Measurements from ENCODE around the gene RCC1.

RCC1 gene

GRCh38 chr1:28560886-28561285 is 55.0 kb downstream of the RCC1 start:
- H2AFZ ChIP-seq (ENCODE audit: insufficient read depth, low read length, poor library complexity), result no peak overlapping the region
- DNase-seq, result no peak
- H2BK120ac ChIP-seq (ENCODE audit: insufficient read depth, low read length, poor library complexity), result no peak overlapping the region
- H3K27ac ChIP-seq (ENCODE audit: low read depth, low read length), result no peak overlapping the region
- H3K36me3 ChIP-seq (ENCODE audit: control insufficient read depth in 1 of 2, insufficient read depth in 2 of 2, low read length in 2 of 2), result peaks cover 51 to 61% of the 10 kb centered on the region in 2 experiments
- H2BK5ac ChIP-seq (ENCODE audit: low read depth, low read length, poor library complexity), result no peak overlapping the region
- no peak overlapping the region for H3K18ac ChIP-seq (ENCODE audit: low read length)
- no peak overlapping the region for H3K4me2 ChIP-seq (ENCODE audit: low read length)
- no peaks in the 10 kb centered on the region for H3K9me3 ChIP-seq (ENCODE audit: insufficient read depth, low read depth, low read length)
- H3K9ac ChIP-seq (ENCODE audit: low read length), result no peak overlapping the region
- H2BK12ac ChIP-seq (ENCODE audit: low read length), result no peak overlapping the region
- no peaks in the 10 kb centered on the region for H3K27me3 ChIP-seq (ENCODE audit: insufficient read depth, low read length)
- no peaks in the 10 kb centered on the region for H3K4me1 ChIP-seq (ENCODE audit: control insufficient read depth in 1 of 2, insufficient read depth in 2 of 2, low read length in 2 of 2)
- no peak overlapping the region for H3K4ac ChIP-seq (ENCODE audit: low read depth, low read length)
- H3K79me1 ChIP-seq (ENCODE audit: low read length), result no peaks in the 10 kb centered on the region
- WGBS (ENCODE audit: extremely low coverage, insufficient coverage, insufficient read length), result no CpG with 5 or more reads among the region's 3 CpGs
- no peak overlapping the region for H4K91ac ChIP-seq (ENCODE audit: low read depth, low read length)
- H4K8ac ChIP-seq (ENCODE audit: low read depth, low read length), result no peak overlapping the region
- H4K12ac ChIP-seq (ENCODE audit: low read depth, low read length), result no peak overlapping the region
- H3K23ac ChIP-seq (ENCODE audit: low read length), result no peak overlapping the region
- H2AK5ac ChIP-seq (ENCODE audit: low read length), result no peak overlapping the region
- H3K4me3 ChIP-seq (ENCODE audit: low read depth, low read length), result no peak overlapping the region
- H3K14ac ChIP-seq (ENCODE audit: low read length), result no peak overlapping the region
- H3K79me2 ChIP-seq (ENCODE audit: control insufficient read depth, insufficient read depth, low read length, poor library complexity), result no peaks in the 10 kb centered on the region

- H2AFZ ChIP-seq (ENCODE audit: insufficient read depth, low read length, poor library complexity), result no peak overlapping the region
- no peak overlapping the region for H3K14ac ChIP-seq (ENCODE audit: low read length)
- H3K79me1 ChIP-seq (ENCODE audit: low read length), result no peaks in the 10 kb centered on the region
These were observed 58.5 kb downstream of the RCC1 start for GRCh38 chr1:28564310-28564709.

DNA sequence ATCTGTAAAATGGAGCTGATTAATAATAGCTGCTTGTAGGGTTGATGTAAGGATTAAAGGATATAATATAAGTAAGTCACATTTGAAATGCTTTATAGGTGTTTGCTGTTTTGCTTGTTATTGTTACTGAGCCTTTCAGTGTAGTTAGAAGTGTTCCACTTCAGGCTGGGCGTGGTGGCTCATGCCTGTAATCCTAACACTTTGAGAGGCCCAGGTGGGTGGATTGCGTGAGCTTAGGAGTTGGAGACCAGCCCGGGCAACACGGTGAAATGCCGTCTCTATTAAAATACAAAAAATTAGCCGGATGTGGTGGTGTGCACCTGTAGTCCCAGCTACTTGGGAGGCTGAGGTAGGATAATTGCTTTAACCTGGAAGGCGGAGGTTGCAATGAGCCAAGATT is 59.2 kb downstream of the RCC1 start:
- Histone ChIP-seq H3K4me1 (ENCODE audit: control insufficient read depth in 1 of 2, insufficient read depth in 2 of 2, low read length in 2 of 2) (no peaks in the 10 kb centered on the region), H3K23ac (ENCODE audit: low read length) (no peak overlapping the region), H3K4me3 (ENCODE audit: low read depth, low read length) (no peak overlapping the region), H3K27ac (ENCODE audit: low read depth, low read length) (no peak overlapping the region), H3K14ac (ENCODE audit: low read length) (no peak overlapping the region), H3K27me3 (ENCODE audit: insufficient read depth, low read length) (no peaks in the 10 kb centered on the region), H4K12ac (ENCODE audit: low read depth, low read length) (no peak overlapping the region), H4K91ac (ENCODE audit: low read depth, low read length) (no peak overlapping the region), H2BK12ac (ENCODE audit: low read length) (no peak overlapping the region), H2BK5ac (ENCODE audit: low read depth, low read length, poor library complexity) (no peak overlapping the region), H2AFZ (ENCODE audit: insufficient read depth, low read length, poor library complexity) (no peak overlapping the region), H3K4ac (ENCODE audit: low read depth, low read length) (no peak overlapping the region), H2AK5ac (ENCODE audit: low read length) (no peak overlapping the region), H4K8ac (ENCODE audit: low read depth, low read length) (no peak overlapping the region), H3K79me2 (ENCODE audit: control insufficient read depth, insufficient read depth, low read length, poor library complexity) (no peaks in the 10 kb centered on the region), H3K4me2 (ENCODE audit: low read length) (no peak overlapping the region), H3K9me3 (ENCODE audit: insufficient read depth, low read depth, low read length) (no peaks in the 10 kb centered on the region), H3K18ac (ENCODE audit: low read length) (no peak overlapping the region), H2BK120ac (ENCODE audit: insufficient read depth, low read length, poor library complexity) (no peak overlapping the region), H3K79me1 (ENCODE audit: low read length) (no peaks in the 10 kb centered on the region), H3K9ac (ENCODE audit: low read length) (no peak overlapping the region), H3K36me3 (ENCODE audit: control insufficient read depth in 1 of 2, insufficient read depth in 2 of 2, low read length in 2 of 2) (peaks cover 49 to 69% of the 10 kb centered on the region in 2 experiments)
- WGBS (ENCODE audit: extremely low coverage, insufficient coverage, insufficient read length), result no CpG with 5 or more reads among the region's 7 CpGs
- DNase-seq, result no peak

More at GRCh38 chr1:28564310-28564709, 58.5 kb downstream of the RCC1 start:
- H4K12ac ChIP-seq (ENCODE audit: low read depth, low read length), result no peak overlapping the region
- H3K4me2 ChIP-seq (ENCODE audit: low read length), result no peak overlapping the region
- H4K91ac ChIP-seq (ENCODE audit: low read depth, low read length), result no peak overlapping the region
- DNase-seq, result no peak
- H3K18ac ChIP-seq (ENCODE audit: low read length), result no peak overlapping the region
- no peak overlapping the region for H3K4me3 ChIP-seq (ENCODE audit: low read depth, low read length)
- H3K79me2 ChIP-seq (ENCODE audit: control insufficient read depth, insufficient read depth, low read length, poor library complexity), result no peaks in the 10 kb centered on the region
- H3K9ac ChIP-seq (ENCODE audit: low read length), result no peak overlapping the region
- no peak overlapping the region for H2AK5ac ChIP-seq (ENCODE audit: low read length)
- H3K4me1 ChIP-seq (ENCODE audit: control insufficient read depth in 1 of 2, insufficient read depth in 2 of 2, low read length in 2 of 2), result no peaks in the 10 kb centered on the region
- H3K23ac ChIP-seq (ENCODE audit: low read length), result no peak overlapping the region
- H3K27me3 ChIP-seq (ENCODE audit: insufficient read depth, low read length), result no peaks in the 10 kb centered on the region
- no peaks in the 10 kb centered on the region for H3K9me3 ChIP-seq (ENCODE audit: insufficient read depth, low read depth, low read length)
- no peak overlapping the region for H4K8ac ChIP-seq (ENCODE audit: low read depth, low read length)
- no peak overlapping the region for H2BK5ac ChIP-seq (ENCODE audit: low read depth, low read length, poor library complexity)
- no peak overlapping the region for H3K4ac ChIP-seq (ENCODE audit: low read depth, low read length)
- H3K36me3 ChIP-seq (ENCODE audit: control insufficient read depth in 1 of 2, insufficient read depth in 2 of 2, low read length in 2 of 2), result peaks cover 48 to 71% of the 10 kb centered on the region in 2 experiments
- H3K27ac ChIP-seq (ENCODE audit: low read depth, low read length), result no peak overlapping the region
- no peak overlapping the region for H2BK120ac ChIP-seq (ENCODE audit: insufficient read depth, low read length, poor library complexity)
- no peak overlapping the region for H2BK12ac ChIP-seq (ENCODE audit: low read length)

- H3K23ac ChIP-seq (ENCODE audit: low read length), result no peak overlapping the region
- no peak overlapping the region for H2AFZ ChIP-seq (ENCODE audit: insufficient read depth, low read length, poor library complexity)
- no peak overlapping the region for H2BK12ac ChIP-seq (ENCODE audit: low read length)
- no peak for DNase-seq
- no CpG with 5 or more reads among the region's 6 CpGs for WGBS (ENCODE audit: extremely low coverage, insufficient coverage, insufficient read length)
- no peak overlapping the region for H3K14ac ChIP-seq (ENCODE audit: low read length)
- no peak overlapping the region for H3K4me3 ChIP-seq (ENCODE audit: low read depth, low read length)
- no peaks in the 10 kb centered on the region for H3K79me2 ChIP-seq (ENCODE audit: control insufficient read depth, insufficient read depth, low read length, poor library complexity)
- no peak overlapping the region for H4K12ac ChIP-seq (ENCODE audit: low read depth, low read length)
- no peak overlapping the region for H4K91ac ChIP-seq (ENCODE audit: low read depth, low read length)
- no peaks in the 10 kb centered on the region for H3K4me1 ChIP-seq (ENCODE audit: control insufficient read depth in 1 of 2, insufficient read depth in 2 of 2, low read length in 2 of 2)
- H2BK120ac ChIP-seq (ENCODE audit: insufficient read depth, low read length, poor library complexity), result no peak overlapping the region
- H3K4me2 ChIP-seq (ENCODE audit: low read length), result no peak overlapping the region
- H3K4ac ChIP-seq (ENCODE audit: low read depth, low read length), result no peak overlapping the region
- no peak overlapping the region for H4K8ac ChIP-seq (ENCODE audit: low read depth, low read length)
- H3K27me3 ChIP-seq (ENCODE audit: insufficient read depth, low read length), result no peaks in the 10 kb centered on the region
- H3K27ac ChIP-seq (ENCODE audit: low read depth, low read length), result no peak overlapping the region
- H3K18ac ChIP-seq (ENCODE audit: low read length), result no peak overlapping the region
- H3K9me3 ChIP-seq (ENCODE audit: insufficient read depth, low read depth, low read length), result no peaks in the 10 kb centered on the region
- peaks cover 47 to 67% of the 10 kb centered on the region in 2 experiments for H3K36me3 ChIP-seq (ENCODE audit: control insufficient read depth in 1 of 2, insufficient read depth in 2 of 2, low read length in 2 of 2)
- H2AK5ac ChIP-seq (ENCODE audit: low read length), result no peak overlapping the region
- no peak overlapping the region for H3K9ac ChIP-seq (ENCODE audit: low read length)
- H2BK5ac ChIP-seq (ENCODE audit: low read depth, low read length, poor library complexity), result no peak overlapping the region
- H3K79me1 ChIP-seq (ENCODE audit: low read length), result no peaks in the 10 kb centered on the region
These were observed 59.9 kb downstream of the RCC1 start for GRCh38 chr1:28565726-28566125.

Data from trophoblast cell (in vitro differentiated cells and primary cell).